ENCODE measurements around the gene C12orf60.

The C12orf60 gene

DNA sequence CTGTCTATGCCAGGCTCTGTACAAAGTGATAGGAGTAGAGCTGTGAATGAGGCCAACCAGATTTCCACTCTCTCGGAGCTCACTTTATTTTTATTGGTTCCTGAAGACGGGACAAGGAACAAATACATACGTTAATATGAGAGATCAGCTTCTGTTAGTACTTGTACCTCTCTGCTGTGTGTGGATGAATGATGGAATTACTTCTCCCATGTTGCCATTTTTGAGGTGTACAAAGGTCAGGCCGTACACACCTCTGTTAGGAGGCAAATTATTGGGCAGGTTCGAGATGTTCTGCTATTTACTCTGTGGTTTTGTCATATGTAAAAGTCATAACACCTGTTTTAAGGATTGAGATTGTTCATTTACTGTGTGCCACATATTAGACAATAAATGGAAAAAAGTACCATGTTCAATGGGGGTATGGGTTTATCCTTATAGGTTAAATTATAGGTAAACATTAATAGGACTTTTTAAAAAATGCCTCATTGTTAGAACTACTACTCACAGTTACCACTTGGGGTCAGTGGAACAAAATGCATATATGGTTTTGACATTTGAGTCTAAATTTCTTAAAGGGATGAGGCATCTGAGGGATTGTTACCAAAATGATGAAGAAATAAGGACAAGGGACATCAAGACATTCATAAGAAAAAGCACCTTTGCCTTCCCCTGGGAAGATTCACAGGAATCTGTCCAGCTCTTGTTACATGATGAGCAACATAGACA is 27.1 kb upstream of the C12orf60 start:
- in situ Hi-C loops (cut with MboI; ENCODE audit: low sequenced_read_pairs): no loop called here

DNA sequence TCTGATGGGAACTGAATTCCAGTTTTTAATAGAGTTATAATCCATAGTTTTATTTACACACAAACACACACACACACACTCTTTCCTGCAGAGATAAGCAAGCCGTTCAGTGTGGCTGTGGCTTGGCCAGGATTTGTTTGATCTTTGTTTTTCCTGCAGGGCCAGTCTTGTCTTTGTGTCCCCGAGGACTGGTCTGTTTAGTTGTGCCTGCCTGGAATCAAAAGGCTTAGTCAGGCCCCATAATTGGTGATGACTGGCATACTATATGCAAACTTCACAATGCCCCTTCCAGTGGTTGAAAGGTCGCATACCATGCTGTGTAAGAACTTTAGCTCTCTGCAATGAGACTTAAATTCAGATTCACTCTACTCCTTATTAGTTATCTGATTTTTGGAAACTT is 26.2 kb upstream of the C12orf60 start:
- in situ Hi-C loops (cut with MboI; ENCODE audit: low sequenced_read_pairs): no loop called here

DNA sequence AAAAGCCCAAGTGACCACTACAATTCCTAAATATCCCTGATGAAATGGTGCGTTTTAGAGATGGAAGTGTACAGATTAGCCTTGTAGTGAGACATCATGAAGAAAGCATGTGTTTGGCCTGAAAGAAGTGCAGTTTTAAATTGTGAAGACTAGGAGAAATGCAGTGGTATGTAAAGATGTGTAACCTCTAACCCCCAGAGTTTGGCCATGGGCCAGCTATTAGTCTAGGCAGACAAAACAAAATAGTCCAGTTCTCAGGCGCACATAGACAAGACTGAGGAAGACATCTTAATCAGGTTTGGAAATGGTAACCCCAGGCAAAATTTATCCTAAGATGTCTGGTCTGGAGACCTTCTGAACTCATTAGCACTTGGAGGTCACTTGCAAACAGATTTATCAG is 23.6 kb upstream of the C12orf60 start:
- in situ Hi-C loops (cut with MboI; ENCODE audit: low sequenced_read_pairs): no loop called here

DNA sequence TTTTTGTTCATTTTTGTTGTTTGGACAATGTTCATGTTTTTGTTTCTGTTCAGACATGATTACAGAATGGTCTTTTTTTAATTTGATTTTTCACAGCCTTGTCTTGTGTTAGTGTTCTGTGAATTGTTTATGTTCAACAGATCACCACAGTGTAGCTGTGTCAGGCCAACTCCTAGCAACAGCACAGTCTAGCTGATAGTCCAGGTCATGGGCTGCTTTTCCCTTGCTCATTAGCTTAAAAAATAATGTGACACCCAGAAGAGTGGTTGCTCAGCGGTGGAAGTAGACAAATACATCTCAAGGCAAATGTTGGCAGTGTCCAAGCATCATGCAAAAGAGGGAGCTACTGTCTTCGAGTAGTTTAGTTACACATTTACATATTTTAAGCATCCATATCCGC is 22.6 kb upstream of the C12orf60 start:
- in situ Hi-C loops (cut with MboI; ENCODE audit: low sequenced_read_pairs): no loop called here

DNA sequence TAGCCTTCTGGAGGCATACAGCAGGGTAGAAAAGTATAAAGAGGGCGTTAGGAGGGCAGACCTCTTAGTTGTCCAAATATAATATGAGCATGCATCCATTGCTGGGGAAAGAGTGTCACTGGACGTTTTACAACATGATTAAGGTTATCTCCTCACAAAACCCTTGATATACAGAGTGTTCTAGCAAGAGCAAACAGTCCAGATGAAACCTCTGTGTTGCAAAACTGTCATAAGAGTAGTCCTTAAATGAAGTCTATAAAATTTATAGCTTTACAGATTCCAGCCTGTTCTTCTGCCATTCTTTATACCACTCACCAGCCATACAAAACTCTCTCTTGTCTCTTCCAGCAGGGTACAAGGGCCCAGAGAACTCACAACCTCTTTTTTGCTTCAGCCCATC is 21.9 kb upstream of the C12orf60 start:
- in situ Hi-C loops (cut with MboI; ENCODE audit: low sequenced_read_pairs): no loop called here

DNA sequence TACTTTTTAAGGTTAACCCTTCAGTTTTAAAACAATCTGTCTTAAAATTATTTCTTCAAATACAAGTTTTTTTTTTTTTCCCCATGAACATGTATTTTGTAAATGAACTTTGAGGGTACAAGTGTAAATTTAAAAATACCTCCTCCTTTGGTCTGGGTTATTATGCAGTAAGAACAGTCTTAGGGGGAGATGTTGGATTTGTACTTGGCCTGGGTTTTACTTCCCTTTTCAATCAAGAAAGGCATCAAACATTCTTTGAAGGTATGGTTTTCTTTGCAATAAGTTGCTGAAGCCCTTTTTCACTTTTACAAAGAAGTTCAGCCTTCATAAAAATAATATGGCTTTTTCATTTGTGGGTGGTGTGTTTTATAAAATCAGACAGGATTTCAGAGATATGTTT is 20.7 kb upstream of the C12orf60 start:
- in situ Hi-C loops (cut with MboI; ENCODE audit: low sequenced_read_pairs): no loop called here

DNA sequence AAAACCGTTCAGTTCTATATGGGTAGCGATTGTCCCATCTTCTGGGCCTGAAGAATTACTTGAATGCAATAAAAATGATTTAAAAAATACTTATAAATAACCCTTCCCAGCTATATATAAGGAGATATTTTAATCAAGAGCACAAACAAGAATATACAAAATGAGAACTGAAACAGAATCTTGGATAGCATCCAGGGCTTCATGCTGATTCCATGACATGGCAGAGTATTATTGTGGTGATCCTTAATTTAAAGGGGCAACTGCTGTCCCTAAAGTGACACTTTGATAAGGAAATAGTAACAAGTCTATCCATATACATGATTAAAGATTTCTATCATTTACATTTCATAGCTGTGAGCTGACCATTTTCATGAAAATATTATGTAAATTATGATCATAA is 19.0 kb upstream of the C12orf60 start:
- in situ Hi-C loops (cut with MboI; ENCODE audit: low sequenced_read_pairs): no loop called here

DNA sequence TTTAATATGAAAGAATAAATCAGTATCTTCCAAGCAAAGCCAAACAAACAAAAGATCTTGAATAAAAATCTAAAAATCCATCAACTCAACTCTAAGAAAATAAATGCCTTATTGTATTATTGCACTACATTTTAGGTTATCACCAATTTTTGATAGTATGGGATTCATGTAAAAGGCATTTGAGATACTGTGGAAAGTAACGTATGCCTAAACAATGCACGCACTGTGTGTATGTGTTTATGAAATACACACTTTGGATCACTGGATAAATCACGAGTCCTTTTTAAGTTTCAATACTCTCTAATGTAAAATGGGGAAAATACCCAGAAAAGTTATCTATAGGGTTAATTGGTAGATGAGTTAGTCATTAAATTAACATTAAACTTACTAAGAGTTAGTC is 17.9 kb upstream of the C12orf60 start:
- in situ Hi-C loops (cut with MboI; ENCODE audit: low sequenced_read_pairs): no loop called here

DNA sequence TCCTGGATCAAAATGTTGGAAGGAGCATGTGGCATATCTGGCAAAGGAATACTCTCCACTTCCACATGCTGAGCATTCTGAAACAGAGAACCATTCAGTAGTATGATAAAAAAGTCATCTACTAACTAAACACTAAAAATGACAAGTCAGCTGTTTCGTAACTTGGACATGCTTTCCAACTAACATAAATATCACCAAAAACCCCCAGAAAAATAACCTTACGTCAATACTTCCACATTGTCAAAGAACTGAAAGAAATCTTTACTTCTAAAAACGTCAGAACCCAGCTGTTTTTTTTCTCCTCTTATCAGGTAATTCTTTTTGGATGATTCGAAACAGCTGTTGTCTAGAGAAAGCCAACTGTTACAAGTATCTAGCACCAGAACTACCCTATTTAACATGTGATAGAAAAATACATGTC is 8.4 kb upstream of the C12orf60 start:
- in situ Hi-C loops (cut with MboI; ENCODE audit: low sequenced_read_pairs): no loop called here

DNA sequence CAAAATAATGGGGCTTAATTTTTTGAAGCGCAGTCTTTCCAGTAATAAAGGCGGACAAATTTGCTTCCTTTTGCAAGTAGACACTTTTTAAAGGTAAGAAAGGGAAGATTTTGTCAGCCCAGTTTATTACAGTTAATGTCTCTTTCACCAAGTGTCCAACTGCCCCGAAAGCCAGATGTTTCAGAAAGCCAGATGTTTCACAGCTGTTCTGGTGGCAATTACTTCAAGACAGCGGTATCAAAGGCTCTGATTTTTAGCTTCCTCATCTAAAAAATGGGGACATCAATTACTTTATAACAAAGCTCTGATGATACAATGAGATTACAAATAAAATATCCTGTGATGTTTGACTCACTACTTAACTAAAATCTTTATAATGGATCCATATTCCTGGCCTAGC is 1.2 kb upstream of the C12orf60 start:
- in situ Hi-C loops (cut with MboI; ENCODE audit: low sequenced_read_pairs): no loop called here

DNA sequence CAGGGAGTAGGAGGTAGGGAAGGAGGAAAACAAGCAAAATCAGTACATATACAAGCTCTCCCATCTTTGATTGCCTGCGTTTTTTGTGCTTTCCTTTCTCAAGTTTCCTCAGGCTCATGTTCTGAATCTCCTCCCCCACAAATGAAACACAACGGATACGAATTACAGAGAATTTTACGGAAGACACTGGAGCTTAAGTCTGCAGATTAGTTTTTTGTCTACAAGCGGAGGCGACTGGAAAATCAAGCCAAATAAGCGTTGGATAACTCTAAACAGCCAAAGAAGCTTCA is 804 bp upstream of the C12orf60 start:
- in situ Hi-C loops (cut with MboI; ENCODE audit: low sequenced_read_pairs): no loop called here

DNA sequence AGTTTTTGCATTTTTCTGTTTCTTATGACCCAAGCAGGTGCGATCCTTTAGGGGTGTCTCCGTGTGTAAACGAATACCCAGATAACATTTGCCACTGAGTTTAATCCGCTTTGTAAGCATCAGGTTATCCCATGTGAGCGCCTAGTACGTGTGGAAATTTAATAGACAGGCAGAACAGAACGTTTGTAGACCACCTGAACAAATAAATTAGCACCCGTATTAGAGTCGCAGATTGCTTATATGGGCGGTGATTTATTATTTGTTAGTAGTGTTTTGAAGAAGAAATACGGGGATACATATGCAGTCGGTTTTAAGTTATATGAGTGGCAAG is 325 bp downstream of the C12orf60 start:
- in situ Hi-C loops (cut with MboI; ENCODE audit: low sequenced_read_pairs): no loop called here

DNA sequence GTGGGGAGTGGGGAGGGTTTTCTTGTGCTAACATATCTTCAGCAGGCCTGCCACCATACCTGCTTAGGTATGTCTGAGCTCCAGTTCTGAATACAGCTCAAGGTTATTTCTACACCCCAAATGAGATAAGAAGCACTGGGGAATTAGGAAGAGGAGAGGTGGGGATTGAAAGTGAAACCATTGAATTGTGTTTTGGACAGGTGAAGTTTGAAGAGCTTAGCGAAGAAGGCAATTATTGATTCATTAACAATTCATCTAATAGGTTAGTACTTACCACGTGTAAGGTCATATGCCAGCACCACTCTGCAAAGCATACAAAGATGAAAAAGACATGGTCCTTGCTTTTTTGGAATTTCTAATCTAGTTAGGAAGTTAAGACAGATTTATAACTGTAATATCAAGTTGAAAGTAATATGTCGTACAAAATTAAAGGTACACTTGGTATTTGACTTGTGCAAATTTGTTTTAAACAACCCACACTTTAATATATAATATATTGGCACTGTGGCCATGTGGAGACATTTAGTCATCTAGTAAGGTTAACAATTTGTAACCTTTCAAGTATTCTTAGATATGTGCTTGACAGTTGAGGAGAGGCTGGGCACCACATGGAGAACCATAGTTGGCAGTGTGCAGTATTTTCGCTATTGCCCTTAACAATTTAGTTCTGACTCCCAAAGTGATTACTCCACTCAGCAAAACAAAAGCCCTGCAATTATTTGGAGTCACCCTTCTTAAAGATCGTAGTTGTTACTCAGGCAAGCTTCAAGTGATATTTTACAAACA is 6.9 kb downstream of the C12orf60 start:
- in situ Hi-C loops (cut with MboI; ENCODE audit: low sequenced_read_pairs): no loop called here

DNA sequence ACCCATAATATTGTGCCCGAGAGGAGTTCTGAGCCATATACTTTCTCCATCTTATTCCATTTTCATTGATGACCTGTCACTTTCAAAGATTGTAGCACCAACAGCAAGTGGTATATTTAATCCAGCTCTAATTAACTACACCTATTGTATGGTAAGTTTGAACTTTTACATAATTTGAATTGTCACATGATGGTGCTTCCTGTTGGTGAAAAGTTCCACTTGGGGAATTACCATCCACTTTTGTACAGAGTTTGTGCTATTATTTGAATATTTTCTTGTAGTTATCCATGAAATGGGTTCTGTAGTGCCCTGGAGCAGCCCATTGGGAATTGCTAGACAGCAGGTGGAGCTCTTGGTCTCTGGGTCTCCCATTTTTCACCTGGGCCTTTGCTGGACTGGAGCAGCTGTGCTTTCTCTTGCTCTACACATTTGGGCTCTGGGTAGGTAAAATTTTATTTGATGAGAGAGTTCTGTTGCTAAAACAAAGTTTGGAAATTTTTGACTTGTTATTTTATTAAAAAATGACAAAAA is 7.5 kb downstream of the C12orf60 start:
- in situ Hi-C loops (cut with MboI; ENCODE audit: low sequenced_read_pairs): no loop called here

DNA sequence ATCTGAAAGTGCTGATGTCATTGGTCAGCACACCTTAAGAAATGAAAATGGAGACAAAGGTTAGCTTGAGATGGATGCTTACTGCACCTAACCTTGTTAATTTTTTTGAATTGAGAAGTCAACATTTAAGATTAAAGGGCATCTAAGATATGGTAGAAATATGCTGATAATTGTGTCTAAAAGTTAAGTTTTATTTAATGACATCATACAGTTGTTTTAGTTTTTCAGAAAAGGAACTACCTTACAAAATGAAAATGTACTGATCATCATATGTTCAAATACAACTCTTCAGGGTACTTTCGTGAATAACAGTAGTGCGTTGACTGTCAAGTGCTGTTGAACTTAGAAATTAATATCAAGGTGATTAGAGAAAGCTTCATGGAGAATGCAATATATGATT is 8.0 kb downstream of the C12orf60 start:
- in situ Hi-C loops (cut with MboI; ENCODE audit: low sequenced_read_pairs): no loop called here

DNA sequence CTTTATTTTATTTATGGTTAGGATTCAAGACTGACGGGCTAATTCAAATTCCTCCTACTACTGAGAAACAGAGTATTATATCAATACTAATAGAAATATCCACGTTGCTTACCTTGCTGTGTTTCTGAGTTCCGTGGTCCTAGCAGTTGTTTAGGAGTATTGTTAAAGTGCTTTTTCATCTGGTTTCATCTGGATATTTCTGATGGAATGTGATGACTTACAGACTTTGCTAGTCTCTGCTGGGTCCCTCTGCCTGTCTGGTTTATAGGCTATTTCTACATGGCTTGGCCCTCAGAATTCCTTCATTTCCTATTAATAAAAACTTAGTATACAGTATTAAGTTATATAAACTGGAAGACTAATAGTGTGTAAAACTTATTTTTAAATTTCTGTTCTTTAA is 10.5 kb downstream of the C12orf60 start, which contains the start of gene SMCO3:
TSS of gene SMCO3 (minus strand) at position 169 of the 400 bp plus-strand sequence. CDS start 7,502 bp downstream, outside the sequence.
- in situ Hi-C loops (cut with MboI; ENCODE audit: low sequenced_read_pairs): no loop called here

DNA sequence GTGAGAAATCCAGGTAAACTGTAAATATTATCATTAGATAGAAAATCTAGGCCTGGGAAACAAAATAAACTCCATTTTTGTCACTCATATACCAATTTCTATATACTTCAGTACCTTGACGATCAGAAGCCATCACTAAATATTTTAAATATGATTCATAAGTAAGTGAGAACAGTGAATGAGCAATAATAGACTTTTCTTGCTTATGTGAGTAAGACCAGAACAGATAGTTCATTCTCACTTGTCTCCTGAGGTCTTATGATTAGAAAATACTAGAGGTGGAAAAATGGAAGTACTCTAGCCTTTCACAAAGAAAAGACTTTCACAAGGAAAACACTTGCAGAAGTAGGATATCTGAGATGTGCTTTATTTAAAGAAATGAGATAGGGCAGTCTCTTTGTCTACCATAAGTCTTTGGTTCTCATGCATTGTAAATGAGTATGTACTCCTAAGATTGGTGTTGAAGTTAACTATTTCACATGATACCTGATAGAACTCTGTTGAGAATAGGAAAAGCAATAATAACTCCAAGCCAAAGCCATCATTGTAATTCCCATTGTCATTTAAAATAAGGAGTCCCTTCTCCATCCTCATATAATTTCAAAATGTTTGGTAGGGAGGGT is 20.7 kb downstream of the C12orf60 start:
- in situ Hi-C loops (cut with MboI; ENCODE audit: low sequenced_read_pairs): no loop called here

DNA sequence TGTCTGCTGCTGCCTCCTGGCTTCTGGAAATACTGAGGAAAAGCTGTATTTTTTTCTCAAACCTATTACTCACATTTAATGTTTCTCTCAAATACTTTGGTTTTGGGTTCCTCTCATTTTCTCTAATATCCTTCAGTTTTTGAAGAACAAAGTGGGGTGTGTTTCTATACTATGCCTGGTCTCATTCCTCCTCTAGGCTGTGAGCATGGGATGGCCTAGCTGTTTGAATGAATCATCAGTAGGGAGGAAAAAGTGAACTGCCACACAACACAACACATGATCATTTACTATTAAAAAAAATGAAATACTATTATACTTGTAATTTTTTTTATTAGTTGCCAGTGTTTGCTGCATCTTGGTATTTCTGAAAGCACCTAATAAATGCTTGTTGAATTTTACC is 21.8 kb downstream of the C12orf60 start:
- in situ Hi-C loops (cut with MboI; ENCODE audit: low sequenced_read_pairs): loop anchor here (25.0 kb wide), 1 partner anchor 437 kb away; no protein-coding TSS in a partner anchor

DNA sequence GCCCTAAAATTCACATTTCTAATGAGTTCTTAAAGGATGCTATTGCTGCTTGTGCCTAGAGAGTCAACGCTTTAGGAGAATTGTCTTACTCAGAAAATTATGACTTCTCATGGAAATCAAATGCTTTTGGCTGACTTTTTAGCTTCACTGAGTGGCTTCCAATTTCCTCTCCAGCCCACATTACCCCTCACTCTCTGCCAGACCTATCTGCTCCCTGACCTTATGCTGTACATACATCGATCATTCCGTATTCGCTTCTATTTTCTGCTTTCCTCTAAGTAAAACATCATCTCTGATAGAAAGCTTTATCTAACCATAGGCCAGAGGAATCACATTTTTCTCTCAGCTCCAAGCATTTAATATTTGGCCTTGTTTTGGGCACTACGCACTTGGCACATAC is 23.0 kb downstream of the C12orf60 start:
- in situ Hi-C loops (cut with MboI; ENCODE audit: low sequenced_read_pairs): loop anchor here (25.0 kb wide), 1 partner anchor 436 kb away; no protein-coding TSS in a partner anchor

DNA sequence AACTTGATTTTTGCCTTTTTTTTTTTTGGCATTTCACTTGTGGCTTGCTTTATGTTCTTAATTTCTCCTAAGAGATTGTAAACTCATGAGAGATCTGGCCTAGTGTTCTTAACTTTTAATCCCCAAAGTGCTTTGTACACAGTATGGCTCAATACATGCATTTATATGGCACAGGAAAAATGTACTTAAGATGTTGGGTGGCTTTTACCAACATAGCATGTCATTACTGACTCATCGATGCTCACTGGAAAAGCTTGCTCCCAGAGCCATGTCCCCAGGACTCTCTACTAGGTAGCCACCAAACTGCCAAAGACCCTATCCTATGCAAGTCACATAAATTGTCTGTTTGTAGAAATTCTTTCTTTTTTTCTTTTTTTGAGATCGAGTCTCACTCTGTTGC is 23.6 kb downstream of the C12orf60 start:
- in situ Hi-C loops (cut with MboI; ENCODE audit: low sequenced_read_pairs): loop anchor here (25.0 kb wide), 1 partner anchor 435 kb away; no protein-coding TSS in a partner anchor

DNA sequence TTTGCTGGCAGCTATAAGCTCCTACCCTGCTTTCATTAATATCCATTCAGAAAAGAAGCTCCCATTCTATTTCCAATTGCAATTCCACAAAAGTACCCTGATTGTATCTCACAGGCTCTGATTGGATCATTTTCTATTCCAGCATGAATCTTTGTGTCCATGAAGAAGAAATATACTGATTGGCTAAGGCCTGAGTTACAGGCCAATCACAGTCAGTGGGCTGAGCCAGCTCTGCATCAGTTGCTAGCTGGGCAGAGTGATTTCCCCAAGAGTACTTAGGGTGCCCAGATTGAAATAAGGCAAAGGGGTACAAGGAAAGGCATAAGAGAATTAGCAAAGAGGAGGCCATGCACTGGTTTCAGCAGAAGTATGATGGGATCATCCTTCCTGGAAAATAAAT is 25.4 kb downstream of the C12orf60 start:
- in situ Hi-C loops (cut with MboI; ENCODE audit: low sequenced_read_pairs): loop anchor here (25.0 kb wide), 1 partner anchor 433 kb away; no protein-coding TSS in a partner anchor

DNA sequence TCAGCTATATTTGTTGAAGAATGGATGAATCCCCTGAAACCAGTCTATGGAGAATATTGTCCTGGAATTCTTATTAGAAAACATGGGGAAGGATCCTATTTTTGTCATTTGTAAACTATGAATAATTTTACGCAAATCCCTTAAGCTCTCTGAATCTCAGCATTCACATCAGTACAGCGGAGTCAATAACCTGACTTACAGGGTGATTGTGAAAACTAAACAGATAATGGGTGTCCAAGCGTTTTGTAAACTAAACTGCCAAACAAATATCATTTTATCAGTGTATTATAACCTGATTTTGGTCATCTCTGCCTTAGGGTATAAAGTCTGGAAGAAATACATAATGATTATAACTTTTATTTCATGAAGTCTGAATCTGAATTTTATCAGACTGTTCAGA is 29.9 kb downstream of the C12orf60 start:
- in situ Hi-C loops (cut with MboI; ENCODE audit: low sequenced_read_pairs): loop anchor here (25.0 kb wide), 1 partner anchor 429 kb away; no protein-coding TSS in a partner anchor
